Sigmoid colon (tissue), 7 donors: ENCODE results near the gene MBD3L3. TPM values are rescaled to one million over a fixed set of nuclear protein-coding genes. Genes with fewer than 3 reads are reported as not detected.

Experiments used
- DNase-seq: peaks from one replicate; pipeline ENCODE4 v3.0.0-alpha.2; 2019
- H3K27ac ChIP-seq, 4 donors: fragments of 200-600 bp; sonication (generic); one replicate each; pipeline ENCODE4 v1.5.1; 2016 to 2019; ENCODE audit warnings: mild to moderate bottlenecking in 1 of 4
- H3K27me3 ChIP-seq, 3 donors: fragments of 200-600 bp; sonication (generic); one replicate each; pipeline ENCODE4 v1.5.1; 2019; ENCODE audit warnings: mild to moderate bottlenecking in 1 of 3
- H3K36me3 ChIP-seq, 4 donors: fragments of 200-600 bp; sonication (generic); one replicate each; pipeline ENCODE4 v1.5.1; 2016 to 2019
- H3K4me1 ChIP-seq, 4 donors: fragments of 200-600 bp; sonication (generic); one replicate each; pipeline ENCODE4 v1.5.1; 2017 to 2019
- H3K4me3 ChIP-seq, 4 donors: fragments of 200-600 bp; sonication (generic); one replicate each; pipeline ENCODE4 v1.5.1; 2017 to 2019; ENCODE audit warnings: mild to moderate bottlenecking in 2 of 4, moderate library complexity in 1 of 4
- H3K9me3 ChIP-seq, 4 donors: fragments of 200-600 bp in 3 of 4; sonication (generic) in 3 of 4; one replicate each; pipeline versions ENCODE4 v1.5.1 to v1.6.1; 2013 to 2019
- CTCF ChIP-seq, 4 experiments: fragments of 450-650 bp in 3 of 4; fragments of 200-600 bp in 1 of 4; IDR thresholded peaks; one replicate each; pipeline ENCODE4 v1.5.1; 2016 to 2019; ENCODE audit warnings: antibody characterized with exemption in 4 of 4, mild to moderate bottlenecking in 3 of 4, moderate library complexity in 2 of 4
- EP300 ChIP-seq, 4 donors: sonication (generic); formaldehyde crosslinking; IDR thresholded peaks; one replicate each; pipeline ENCODE4 v1.6.1; 2017; ENCODE audit warnings: antibody characterized with exemption in 4 of 4
- POLR2A ChIP-seq, 2 donors: fragments of 450-650 bp; IDR thresholded peaks; one replicate each; pipeline ENCODE4 v1.6.1; 2016; ENCODE audit warnings: antibody characterized with exemption in 2 of 2, mild to moderate bottlenecking in 2 of 2, moderate library complexity in 2 of 2
- POLR2AphosphoS5 ChIP-seq, 4 donors: sonication (generic); formaldehyde crosslinking; IDR thresholded peaks; one replicate each; pipeline ENCODE4 v1.6.1; 2017; ENCODE audit warnings: antibody characterized with exemption in 4 of 4
- WGBS, 2 donors: extraction: QIAGEN DNeasy Blood & Tissue Kit; methylation state at CpG; one replicate each; pipeline ENCODE4 v1.1.7; 2013; 5-methylcytosine and 5-hydroxymethylcytosine counted together
- intact Hi-C: fragments of 100-400 bp; cut with DNase I; formaldehyde crosslinking; loops from one replicate; pipeline ENCODE4 v1.15.1; 2023
- polyA plus RNA-seq, 3 donors: library from polyadenylated mRNA; stranded (reverse); fragments of 200-250 nt; gene quantifications; one replicate each; pipeline ENCODE4 v1.2.3, GENCODE V29; 2013
- total RNA-seq, 4 donors: library from RNA; depleted of rRNA; stranded (reverse); fragments of >200 nt; gene quantifications; one replicate each; pipeline ENCODE4 v1.1.0, GENCODE V29; 2016
- donor health status: healthy with polysubstance abuse.
- donor health status: Bipolar disorder and iron deficiency.
- donor health status: healthy.

Gene MBD3L3
- total and polyA plus RNA-seq, 7 donors: not detected

- Histone ChIP-seq H3K27me3 (no peaks in the 10 kb centered on the region), H3K4me3 (no peak overlapping the region), H3K36me3 (no peaks in the 10 kb centered on the region), H3K9me3 (no peaks in the 10 kb centered on the region), H3K27ac (no peak overlapping the region), H3K4me1 (no peaks in the 10 kb centered on the region)
- intact Hi-C loops: no loop called here
- DNase-seq: no peak
- 58 to 61% methylated on average over 4 of the region's 4 CpGs for WGBS, 2 donors
- TF ChIP-seq POLR2A (IDR thresholded peaks at IDR 0.05) (no peak), CTCF (IDR thresholded peaks at IDR 0.05) (no peak), EP300 (IDR thresholded peaks at IDR 0.05) (no peak), POLR2AphosphoS5 (IDR thresholded peaks at IDR 0.05) (no peak)
These were observed 50.6 kb downstream of the MBD3L3 start for GRCh38 chr19:7007859-7008258.

Other genes starting within 250 kb of the MBD3L3 start
- gene ADGRE1, start 171.1 kb downstream of the MBD3L3 start, total RNA-seq: under 1 TPM in 1 of 4 donors, not detected in 3; 0.28 TPM
- 1 to 10 TPM in 2 of 3 donors, under 1 TPM in 1; 0.61 to 1.8 (median 1.2) TPM for gene ADGRE1, start 171.1 kb downstream of the MBD3L3 start, polyA plus RNA-seq
- gene MBD3L2B, start 37.2 kb downstream of the MBD3L3 start, total RNA-seq: not detected
- gene MBD3L2B, start 37.2 kb downstream of the MBD3L3 start, polyA plus RNA-seq: not detected
- gene MBD3L5, start 28.1 kb downstream of the MBD3L3 start, total RNA-seq: not detected
- not detected for gene MBD3L5, start 28.1 kb downstream of the MBD3L3 start, polyA plus RNA-seq
- gene MBD3L4, start 18.5 kb downstream of the MBD3L3 start, total RNA-seq: not detected
- not detected for gene MBD3L4, start 18.5 kb downstream of the MBD3L3 start, polyA plus RNA-seq
- not detected for gene MBD3L2, start 9.4 kb downstream of the MBD3L3 start, total RNA-seq
- gene MBD3L2, start 9.4 kb downstream of the MBD3L3 start, polyA plus RNA-seq: not detected
- 1 to 10 TPM; 6.9 to 10.0 (median 8.8) TPM for gene ZNF557, start 11.0 kb upstream of the MBD3L3 start, total RNA-seq
- gene ZNF557, start 11.0 kb upstream of the MBD3L3 start, polyA plus RNA-seq: 1 to 10 TPM; 2.3 to 3.7 (median 2.4) TPM
- gene INSR, start 235.7 kb upstream of the MBD3L3 start, total RNA-seq: 10 to 100 TPM; 67.1 to 83.1 (median 80.6) TPM
- 10 to 100 TPM in 1 of 3 donors, 1 to 10 TPM in 2; 3.0 to 18.8 (median 3.2) TPM for gene INSR, start 235.7 kb upstream of the MBD3L3 start, polyA plus RNA-seq